ENCODE data around the gene ZC3H13.
"Not testable (repeated sequence)": the region's sequence is repeated elsewhere in the genome, so short reads cannot be mapped to it uniquely, and the experiment has no call there.

ZC3H13 gene

GRCh38 chr13:46010148-46010547, 42.4 kb downstream of the ZC3H13 start:
- DNase-seq (ENCODE audit: low spot score) = peak; percentile 14

GRCh38 chr13:46008631-46009030, 43.9 kb downstream of the ZC3H13 start:
- no peak for DNase-seq (ENCODE audit: low spot score)

DNA sequence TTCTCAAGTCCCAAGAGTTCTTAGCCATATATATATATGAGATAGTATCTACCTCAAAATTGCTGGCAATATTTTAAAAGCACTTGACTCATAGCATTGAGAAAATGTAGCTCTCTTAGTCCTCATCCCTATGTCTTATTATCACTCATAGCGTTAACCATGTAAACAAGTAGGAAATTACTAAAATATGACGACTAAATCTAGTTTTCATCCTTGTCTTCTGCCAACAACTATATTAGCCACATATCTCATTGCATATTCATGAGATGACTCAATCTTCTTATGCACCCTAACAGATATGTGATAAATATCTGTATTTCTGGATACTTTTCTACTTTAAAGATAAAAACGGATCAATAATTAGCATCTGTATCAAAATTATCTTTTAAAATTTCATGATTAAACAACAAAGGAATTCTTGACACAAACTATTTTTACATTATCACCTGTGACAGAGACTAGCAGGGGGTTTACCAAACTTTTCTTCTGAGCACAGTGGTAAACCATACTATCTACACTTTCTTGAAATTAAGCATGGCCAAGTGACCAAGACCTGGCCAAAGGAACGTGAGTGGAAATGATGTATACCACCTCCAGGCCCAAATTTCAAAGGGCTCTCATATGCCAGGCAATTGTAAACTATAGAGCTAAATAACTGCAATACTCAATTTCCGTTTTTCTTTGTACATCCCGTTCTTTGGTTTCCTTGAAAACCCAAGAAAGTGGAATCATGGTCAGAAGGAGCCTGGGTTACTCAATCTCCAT, 45.7 kb downstream of the ZC3H13 start:
- no peak for DNase-seq (ENCODE audit: low spot score)

DNA sequence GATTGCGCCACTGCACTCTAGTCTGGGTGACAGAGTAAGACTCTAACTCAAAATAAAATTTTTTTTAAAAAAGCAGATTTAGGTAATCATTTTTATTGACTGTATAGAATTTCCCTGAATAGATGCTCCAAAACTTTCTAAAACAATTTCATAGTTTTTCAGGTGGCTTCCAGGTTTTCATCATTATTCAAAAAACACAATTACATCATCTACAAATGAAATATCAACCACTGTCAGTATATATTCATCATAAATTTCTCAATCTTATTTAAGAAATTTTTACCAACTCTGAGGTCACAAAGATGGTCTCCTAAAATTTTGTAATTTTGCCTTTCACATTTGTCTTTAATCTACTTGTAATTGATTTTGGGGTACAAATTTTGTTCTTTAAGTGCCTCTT, 48.1 kb downstream of the ZC3H13 start:
- DNase-seq (ENCODE audit: low spot score) = no peak

DNA sequence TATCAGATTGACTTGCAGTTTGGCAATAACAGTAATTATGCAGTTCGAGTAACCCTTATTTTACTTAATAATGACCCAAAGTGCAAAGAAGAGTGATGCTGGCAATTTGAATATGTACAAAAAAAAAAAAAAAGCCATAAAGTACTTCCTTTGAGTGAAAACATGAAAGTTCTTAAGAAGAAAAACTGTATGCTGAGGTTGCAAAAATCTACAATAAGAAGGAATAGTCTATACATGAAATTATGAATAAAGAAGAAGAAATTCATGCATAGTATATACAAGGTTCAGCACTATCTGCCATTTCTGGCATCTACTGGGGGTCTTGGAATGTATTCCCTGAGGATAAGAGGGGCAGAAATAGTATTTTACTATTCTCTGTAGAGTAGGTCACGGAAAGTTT, 55.9 kb downstream of the ZC3H13 start:
- DNase-seq (ENCODE audit: low spot score) = no peak

GRCh38 chr13:45995245-45995644, 57.3 kb downstream of the ZC3H13 start:
- no peak for DNase-seq (ENCODE audit: low spot score)

- DNase-seq (ENCODE audit: low spot score) = no peak
These were observed 57.8 kb downstream of the ZC3H13 start for GRCh38 chr13:45994752-45995151.

DNA sequence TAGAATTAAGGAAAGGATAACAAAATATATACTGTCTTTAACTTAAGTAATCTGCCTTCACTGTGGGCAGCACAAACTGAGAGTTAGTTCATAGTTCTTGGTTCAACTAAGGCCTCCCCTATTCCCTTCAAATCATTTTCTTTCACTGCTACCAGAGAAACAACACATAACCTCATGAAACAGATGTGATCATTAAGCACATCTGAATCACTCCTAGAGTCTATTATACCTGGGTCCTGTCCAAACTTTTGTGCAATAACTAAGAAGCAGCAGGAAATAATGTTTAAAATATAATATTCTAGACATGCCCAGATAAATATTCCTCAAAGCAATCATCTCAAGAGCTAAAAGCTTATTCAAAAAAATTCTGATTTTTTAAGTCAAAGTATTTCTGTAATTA, 62.9 kb downstream of the ZC3H13 start:
- DNase-seq (ENCODE audit: low spot score) = no peak

DNA sequence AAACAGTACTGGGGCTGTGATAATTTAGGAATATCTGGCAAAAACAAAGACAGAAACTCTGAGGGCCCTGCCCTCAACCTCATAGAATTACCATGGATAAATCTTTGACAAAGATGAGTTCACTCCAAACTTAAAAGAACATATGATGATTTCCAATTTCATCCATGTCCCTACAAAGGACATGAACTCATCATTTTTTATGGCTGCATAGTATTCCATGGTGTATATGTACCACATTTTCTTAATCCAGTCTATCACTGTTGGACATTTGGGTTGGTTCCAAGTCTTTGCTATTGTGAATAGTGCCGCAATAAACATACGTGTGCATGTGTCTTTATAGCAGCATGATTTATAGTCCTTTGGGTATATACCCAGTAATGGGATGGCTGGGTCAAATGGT, 71.4 kb downstream of the ZC3H13 start:
- not testable (repeated sequence) for DNase-seq (ENCODE audit: low spot score)

DNA sequence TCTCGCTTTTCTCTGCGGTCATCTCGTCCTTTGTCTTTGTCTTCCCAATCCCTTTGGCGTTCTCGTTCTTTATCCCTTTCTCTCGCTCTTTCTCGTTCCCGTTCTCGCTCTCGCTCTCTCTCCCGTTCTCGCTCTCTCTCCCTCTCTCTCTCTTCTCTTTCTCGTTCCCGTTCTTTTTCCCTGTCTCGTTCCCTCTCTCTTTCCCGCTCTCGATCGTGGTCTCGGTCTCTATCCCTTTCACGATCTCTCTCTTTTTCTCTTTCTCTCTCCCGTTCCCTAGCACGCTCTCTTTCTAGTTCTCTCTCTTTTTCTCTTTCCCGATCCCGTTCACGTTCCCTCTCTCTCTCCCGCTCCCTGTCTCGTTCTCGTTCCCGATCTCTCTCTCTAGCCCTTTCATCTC, 77.2 kb downstream of the ZC3H13 start:
- no peak for DNase-seq (ENCODE audit: low spot score)

DNA sequence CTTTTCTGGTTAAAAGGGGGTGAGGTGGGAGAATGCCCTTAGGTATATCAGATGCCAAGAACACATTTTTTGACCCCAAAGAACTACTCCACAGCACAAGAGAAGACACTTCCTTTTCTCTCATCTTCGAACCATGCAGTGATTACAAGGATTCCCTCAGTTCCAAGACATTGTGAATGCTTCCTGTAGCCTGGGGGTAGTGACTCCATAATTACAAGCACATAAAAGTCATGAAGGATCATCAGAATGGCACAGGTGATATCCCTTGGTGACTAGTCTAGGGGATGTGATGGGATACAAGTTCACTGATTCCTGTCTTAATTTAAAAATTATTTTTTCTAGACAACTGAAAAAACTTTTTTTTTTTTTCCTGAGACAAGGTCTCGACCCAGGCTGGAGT, 78.0 kb downstream of the ZC3H13 start:
- DNase-seq (ENCODE audit: low spot score) = no peak

- no peak for DNase-seq (ENCODE audit: low spot score)
These were observed 85.0 kb downstream of the ZC3H13 start for GRCh38 chr13:45967589-45967988.

- no peak for DNase-seq (ENCODE audit: low spot score)
These were observed 85.8 kb downstream of the ZC3H13 start for GRCh38 chr13:45966715-45967114.

- no peak for DNase-seq (ENCODE audit: low spot score)
These were observed 91.1 kb downstream of the ZC3H13 start for GRCh38 chr13:45961468-45961867.

DNA sequence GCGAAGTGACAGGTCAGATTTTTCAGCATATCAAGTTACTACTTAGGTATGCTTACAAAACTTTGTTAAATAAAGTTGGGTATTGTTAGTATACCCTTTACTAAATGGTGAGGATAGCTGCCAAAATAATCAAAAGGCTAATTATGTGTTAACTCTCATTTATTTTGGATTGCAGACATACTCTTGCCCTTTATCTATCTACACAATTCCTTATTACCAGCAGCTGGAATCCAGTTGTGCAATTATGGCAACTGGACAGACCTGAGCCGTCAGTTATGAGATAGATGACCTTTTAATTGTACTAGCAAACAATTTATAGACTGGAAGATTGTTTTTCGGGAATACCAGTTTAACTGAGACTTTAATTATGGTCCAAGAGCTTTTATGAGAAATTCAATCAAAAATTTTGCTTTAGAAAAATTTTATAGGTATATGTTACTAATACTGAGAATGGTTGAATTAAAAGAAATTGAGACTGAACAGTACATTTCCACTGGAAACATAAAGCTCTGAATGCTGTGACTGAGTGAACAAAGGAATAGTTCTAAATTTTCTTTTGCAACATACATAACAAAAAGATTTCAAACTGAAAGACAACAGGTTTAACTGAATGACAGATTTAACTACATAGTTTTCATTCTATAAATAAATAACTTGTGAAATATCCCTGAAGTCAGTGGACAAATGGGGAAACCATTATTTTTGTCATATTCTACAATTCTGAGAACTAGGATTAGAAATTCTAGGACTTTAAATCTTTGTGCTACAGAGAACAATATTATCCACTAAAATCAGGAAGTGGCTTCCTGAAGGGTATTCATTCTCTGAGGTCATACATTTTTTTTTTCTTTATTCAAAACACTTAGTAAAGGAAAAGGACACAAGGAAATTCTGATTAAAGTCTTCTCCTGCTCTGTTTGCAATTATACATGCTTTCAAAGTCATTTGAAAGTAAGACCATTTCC, 97.4 kb downstream of the ZC3H13 start:
- no peak for DNase-seq (ENCODE audit: low spot score)

- DNase-seq (ENCODE audit: low spot score) = no peak
These were observed 99.5 kb downstream of the ZC3H13 start for GRCh38 chr13:45953082-45953481.

- no peak for DNase-seq (ENCODE audit: low spot score)
These were observed 100.8 kb downstream of the ZC3H13 start for GRCh38 chr13:45951724-45952123.

DNA sequence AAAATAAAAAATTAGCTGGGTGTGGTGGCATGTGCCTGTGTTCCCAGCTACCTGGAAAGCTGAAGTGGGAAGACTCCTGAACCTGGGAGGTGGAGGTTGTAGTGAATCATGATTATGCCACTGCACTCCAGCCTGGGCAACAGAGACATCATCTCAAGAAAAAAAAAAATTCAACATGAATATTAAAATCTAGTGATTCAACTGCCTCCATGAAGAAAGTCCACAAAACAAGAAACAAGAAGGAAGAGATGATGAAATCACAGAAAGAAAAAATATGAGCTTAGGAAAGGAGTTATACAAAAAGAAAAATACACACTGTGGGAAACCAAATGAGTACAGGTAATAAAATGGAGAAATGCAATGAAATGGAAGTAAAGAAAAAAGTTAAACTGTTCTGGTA, 101.4 kb downstream of the ZC3H13 start:
- no peak for DNase-seq (ENCODE audit: low spot score)

GRCh38 chr13:45950386-45951000, 102.1 kb downstream of the ZC3H13 start:
- DNase-seq (ENCODE audit: low spot score) = peak; percentile 13

- DNase-seq (ENCODE audit: low spot score) = no peak
These were observed 103.4 kb downstream of the ZC3H13 start for GRCh38 chr13:45949161-45949560.

- DNase-seq (ENCODE audit: low spot score) = no peak
These were observed 108.6 kb downstream of the ZC3H13 start for GRCh38 chr13:45943965-45944364.

DNA sequence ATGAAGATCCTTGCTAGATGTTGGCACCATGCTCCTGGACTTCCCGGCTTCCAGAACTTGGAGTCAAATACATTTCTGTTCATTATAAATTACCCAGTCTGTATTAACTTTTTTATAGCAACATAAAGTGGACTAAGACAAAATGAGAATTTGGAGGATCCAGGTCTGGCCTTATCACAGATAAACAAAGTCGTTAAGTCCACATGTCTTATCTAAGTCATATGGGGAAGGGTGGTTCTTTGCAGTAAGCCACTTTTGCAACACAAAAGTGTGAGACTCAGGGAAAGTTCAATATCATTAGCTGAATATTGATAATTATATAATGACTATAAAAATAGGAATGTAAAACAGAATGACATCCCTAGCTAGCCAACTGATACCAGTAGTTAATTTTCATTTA, 109.4 kb downstream of the ZC3H13 start:
- no peak for DNase-seq (ENCODE audit: low spot score)

GRCh38 chr13:45941261-45941660, 111.3 kb downstream of the ZC3H13 start:
- peak; percentile 5 for DNase-seq (ENCODE audit: low spot score)
